GM18867 (cell line): Measurements from ENCODE around the gene PLIN5.

Experiments
- ATAC-seq: cut with Tn5 transposase; IDR thresholded peaks from one replicate; pipeline ENCODE4 v1.9.1; 2021; ENCODE audit warnings: mild to moderate bottlenecking, moderate library complexity; ENCODE audit not compliant: unreplicated experiment

Gene PLIN5

DNA sequence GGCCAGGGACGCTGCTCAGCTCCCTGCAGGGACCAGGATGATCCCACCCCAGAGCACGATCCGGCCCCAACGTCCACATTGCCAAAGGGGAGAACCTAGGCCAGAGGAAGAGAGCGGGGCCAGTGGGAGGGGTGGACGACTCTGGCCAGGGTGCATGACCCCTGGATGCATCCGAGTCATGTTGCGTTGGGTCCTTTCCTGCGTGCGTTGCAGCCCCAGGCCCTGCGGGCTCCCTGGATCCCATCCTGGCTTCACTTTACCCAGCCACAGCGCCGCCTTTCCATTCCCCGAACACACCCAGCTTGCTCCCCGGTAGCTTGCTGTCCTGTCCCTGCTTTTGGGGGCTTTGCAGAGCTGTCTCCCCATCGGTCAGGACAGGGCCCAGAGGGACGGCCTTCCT is 27.2 kb downstream of the PLIN5 start:
- ATAC-seq = no peak

DNA sequence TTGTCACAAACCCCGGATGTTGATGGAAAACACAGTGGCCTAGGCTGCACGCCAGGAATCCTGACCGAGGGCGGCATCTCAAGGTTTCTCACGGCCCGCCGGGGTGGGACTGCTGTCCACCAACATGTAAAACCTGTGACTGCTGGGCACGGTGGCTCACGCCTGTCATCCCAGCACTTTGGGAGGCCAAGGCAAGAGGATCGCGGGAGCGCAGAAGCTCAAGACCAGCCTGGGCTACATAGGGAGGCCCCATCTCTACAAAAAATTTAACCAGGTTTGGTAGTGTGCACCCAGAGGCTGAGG is 27.9 kb downstream of the PLIN5 start:
- no peak for ATAC-seq

DNA sequence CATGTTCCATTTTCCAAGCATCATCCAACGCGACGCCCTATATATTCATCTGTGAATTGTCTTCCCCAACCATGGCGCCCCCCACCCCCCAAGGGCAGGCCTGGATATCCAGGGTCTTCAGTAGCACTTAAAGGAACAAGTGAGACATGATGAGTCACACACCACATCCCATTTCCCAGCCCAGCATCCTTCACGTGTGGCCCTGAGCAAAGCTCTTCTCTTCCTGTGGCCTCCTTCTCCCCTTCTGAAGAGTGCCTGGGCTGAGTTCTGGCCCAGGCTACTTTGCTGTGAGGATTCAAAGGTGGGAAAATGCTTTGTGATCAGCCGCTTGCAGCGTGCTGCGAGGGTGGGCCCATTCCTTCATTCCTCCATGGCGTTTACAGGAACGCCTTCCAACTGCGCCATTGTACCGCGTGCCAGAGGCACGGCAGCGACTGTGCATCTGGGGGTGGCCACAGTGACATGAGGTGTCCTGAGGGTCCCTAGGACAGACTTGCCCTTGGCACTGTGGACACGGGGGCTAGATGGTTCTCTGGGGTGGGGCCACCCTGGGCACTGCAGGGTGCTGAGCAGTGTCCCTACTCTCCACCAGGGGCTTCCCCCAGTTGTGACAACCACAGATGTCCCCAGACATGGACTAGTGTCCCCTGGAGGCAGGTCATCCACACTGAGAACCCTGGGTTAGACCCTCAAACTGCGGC is 28.4 kb downstream of the PLIN5 start:
- no peak for ATAC-seq

DNA sequence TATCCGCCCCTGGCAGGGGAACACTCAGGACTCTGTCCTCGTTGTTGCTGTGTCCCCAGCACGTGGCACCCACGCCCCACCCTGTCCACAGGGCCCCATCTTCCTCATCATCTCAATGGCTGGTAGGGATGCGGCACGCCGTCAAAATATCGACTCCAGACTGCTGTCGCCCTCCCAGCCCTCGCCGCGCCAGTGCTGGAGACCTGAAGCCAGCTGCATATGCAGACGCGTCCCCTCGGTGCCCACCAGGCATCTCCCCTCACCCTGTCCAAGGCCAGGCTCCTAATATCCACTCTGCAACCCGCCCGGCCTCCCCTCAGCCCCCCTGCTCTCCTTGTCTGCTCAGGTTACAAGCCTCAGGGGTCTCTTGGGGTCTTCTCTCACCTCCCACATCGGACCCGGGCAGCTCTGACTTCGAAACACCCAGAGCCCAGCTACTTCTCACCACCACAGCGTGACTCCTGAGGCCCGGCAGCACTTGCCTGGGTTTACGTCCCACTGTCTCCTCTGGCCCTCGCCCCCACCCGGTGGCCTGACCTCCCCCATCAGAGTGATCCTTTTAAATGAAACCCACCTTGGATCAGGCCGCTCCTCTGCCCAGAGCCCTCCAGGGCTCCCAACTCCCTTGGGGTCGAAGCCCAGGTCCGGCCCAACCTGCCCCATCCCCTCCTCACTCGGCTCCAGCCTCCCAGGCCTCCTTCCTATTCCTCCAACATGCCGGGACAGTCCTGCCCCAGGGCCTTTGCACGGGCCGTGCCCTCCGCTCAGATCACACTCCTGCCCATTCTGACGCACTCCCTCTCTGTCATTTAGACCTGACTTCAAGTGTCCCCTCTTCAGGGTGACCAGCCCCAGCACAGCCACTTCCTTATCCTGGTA is 29.2 kb downstream of the PLIN5 start:
- no peak for ATAC-seq

DNA sequence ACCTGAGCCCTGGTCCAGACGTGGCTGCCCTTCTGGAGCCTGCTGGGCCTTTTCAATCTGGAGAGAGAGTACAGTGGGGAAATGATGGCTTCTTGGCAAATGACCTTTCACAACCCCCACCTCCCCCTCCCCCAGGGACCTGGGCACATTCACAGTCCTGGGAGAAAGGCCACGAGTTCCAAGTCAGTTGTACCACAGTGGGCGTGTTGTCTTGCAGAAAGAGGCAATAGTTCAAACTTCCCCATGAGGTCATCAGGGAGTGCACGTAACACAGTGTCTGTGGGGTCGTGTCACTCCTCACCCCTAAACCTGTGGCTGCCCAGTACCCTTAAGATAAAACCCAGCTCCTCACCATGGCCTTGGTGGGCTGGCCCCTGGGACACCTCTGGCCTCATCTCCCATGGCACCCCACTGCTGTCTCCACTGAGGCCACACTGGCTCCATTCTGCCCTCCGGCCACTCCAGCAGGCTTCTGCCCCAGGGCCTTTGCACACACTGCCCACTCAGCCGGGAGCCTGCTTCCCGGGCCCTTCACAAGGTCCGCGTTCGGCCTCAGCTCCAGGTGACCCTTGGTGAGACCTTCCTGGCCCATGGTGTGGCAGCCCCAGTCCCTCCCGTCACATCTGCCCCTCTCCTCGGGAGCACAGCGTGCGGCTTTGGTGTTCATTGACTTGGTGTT is 30.0 kb downstream of the PLIN5 start:
- no peak for ATAC-seq

DNA sequence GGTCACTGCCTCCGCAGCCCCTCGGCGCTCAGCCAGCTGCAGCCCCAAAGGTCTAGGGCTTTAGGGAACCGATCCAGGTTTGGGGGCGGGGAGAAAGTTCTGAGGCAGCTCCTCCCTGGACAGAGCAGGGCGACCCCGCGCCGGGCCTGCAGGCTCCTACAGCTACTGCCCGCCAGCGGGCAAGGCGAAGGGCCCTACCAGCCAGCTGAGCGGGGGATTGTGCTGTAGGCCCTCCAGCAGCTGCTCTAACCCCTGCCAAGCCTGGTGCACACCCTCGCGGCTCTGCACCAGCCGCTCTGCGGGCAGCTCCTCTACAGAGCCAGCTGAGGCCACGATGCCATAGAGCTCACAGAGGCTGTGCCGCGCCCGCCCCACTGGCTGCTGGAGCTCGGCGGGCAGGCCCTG is 30.7 kb downstream of the PLIN5 start:
- no peak for ATAC-seq

DNA sequence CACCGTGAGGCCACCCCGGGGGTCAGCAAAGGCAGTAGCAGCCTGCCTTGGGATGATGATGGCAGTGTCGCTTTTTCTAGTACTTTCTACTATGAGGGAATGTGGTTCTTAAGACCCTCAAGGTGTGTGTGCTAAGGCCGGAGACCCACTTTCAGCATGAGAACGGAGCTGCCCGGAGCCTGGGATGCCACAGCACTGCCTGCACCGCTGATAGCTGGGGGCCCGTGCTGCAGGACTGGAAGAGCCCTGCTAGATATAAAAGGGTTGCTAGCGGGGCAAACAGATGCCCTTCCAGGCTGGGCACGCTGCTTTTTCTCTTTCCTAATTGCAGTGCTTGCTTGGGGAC is 31.2 kb downstream of the PLIN5 start:
- ATAC-seq = no peak

DNA sequence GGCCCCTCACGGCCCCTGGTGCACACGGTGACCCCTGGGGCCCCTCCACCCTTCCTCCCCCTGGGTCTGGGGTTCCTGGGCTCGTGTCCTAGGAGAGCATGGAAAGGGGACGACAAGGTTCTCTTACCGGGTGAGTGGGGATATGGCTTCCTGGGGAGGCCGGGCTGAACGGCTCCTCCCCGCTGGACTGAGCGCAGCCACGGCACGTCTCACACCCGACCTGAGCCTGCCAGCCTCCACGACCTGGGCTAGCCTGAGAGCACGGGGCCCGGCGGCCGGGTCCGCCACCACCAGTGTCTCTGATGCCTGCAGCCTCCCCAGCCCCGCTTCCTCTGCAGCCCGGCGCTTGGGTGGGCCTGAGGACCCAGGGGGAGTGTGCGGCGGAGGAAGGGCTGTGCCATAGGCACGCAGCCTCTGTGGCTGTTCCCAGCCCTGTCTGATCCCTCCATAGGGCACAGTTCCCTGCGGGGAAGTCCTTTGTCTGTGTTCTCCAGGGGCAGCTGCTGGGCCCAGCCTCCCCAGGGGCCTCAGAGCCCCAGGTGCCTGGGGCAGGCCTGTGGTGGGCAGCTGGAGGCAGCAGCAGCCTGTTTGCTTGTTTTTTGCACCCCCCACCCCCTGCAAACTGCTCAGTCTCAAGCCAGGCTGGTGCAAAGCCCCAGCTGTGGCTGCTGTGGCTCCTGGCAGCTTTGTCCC is 31.7 kb downstream of the PLIN5 start:
- no peak for ATAC-seq

DNA sequence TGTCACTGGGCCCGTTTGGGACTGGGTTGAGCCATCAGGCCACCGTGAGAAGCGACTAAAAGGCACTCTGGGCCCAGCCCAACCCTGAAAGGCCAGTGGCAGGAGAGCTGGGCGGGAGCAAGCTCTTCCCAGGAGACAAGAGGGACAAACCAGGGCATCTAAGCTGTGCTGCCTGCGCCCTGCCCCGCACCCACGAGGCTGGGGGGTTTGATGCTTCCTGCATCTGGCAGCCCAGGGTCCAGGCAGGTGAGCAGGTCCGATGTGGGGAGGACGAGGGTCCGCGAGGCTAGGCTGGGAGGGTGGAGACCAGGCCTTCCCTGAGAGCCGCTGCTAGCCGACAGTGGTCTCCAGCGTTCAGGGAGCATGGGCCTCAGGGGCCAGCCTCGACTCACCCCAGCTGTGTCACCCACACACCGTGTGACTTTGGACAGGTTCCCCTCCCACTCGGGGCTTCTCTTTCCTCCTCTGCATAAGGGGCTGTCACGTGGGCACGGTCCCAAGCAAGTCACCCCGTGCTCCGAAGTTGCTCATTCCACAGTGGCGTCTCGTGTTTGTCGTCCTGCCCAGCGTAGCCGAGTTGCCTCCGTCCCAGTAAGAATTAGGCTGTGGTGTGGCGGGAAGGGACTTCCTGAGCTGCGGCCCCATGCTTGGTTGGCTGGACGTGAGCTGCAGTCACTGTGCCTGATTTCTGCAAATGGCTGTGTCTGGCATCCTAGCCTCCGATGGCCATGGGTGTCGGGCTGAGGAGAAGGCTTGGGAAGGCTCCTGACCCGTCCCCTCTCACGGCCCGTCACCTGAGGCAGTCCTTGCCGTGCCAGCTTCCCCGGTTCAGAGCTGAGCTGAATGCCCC is 32.5 kb downstream of the PLIN5 start:
- no peak for ATAC-seq

DNA sequence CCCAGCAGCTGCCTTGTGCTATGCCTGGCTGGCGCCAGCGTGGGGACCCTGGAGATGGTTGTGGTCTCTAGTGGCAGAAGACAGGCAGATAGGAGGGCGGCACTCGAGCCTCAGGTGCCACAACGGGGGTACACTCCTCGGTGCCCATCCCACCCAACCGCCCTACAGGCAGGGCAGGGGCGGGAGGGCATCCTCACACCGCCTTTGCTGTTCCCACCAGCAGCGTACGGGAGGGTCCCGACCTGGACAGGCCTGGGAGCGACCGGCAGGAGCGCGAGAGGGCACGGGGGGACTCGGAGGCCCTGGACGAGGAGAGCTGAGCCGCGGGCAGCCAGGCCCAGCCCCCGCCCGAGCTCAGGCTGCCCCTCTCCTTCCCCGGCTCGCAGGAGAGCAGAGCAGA is 33.3 kb downstream of the PLIN5 start:
- ATAC-seq = no peak

DNA sequence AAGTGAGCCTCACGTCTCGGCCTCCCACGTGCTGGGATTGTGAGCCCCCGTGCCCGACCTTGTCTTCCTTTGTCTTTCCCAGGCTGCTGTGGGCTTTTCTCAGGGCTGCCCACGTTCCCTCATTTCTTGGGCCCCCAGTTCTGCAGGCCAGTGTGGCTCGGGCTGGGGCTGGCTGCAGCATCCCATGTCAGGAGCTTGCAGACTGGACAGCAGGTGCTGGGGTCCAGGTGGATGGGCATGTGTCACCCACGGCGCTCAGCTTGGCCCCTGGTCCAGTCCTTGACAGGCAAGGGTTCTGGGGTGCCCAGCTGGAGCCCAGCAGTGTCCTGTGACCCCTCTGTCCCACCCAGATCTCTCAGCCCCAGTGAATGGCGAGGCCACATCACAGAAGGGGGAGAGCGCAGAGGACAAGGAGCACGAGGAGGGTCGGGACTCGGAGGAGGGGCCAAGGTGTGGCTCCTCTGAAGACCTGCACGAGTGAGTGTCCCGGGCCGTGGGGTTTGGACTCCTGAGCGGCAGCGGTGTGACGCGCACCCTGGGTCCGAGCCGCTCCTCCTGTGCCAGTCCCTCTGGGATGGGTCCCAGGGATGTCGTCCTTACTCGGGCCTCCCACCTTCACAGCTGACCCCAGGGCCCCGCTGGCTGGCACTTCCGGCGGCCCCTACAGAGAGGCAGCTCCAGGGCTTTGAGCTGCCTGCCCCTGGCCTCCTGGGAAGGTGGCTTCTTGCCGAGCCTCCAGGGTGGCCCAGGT is 34.0 kb downstream of the PLIN5 start:
- no peak for ATAC-seq

DNA sequence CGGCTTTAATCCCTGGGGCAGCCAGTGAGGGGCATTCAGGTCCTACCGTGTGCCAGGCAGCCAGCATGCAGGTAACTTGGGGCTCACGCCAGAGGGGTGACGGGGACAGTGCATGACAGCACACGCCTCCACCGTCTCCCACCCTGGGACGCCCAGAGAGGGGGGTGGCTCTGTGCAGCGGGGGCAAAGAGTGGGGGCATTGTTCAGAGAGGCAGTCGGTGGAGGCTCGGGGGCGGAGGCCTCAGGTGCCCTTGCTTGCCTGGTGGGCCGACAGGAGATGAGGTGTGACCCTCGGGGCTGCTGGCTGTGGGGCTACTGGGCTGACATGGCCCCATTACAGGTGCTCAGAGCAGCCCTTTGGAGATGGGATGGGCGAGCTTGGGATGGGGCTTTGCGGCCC is 35.2 kb downstream of the PLIN5 start:
- no peak for ATAC-seq

DNA sequence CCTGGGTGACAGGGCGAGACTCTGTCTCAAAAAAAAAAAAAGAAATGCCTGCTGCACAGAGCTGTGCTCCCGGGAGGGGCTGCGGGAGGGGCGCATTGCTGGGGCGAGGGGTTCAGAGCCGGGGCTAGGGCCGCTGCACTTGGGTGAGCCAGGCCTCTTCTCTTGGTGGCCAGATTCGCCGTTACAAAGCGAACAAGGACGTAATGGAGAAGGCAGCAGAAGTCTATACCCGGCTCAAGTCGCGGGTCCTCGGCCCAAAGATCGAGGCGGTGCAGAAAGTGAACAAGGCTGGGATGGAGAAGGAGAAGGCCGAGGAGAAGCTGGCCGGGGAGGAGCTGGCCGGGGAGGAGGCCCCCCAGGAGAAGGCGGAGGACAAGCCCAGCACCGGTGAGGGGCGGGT is 35.7 kb downstream of the PLIN5 start:
- ATAC-seq = no peak

DNA sequence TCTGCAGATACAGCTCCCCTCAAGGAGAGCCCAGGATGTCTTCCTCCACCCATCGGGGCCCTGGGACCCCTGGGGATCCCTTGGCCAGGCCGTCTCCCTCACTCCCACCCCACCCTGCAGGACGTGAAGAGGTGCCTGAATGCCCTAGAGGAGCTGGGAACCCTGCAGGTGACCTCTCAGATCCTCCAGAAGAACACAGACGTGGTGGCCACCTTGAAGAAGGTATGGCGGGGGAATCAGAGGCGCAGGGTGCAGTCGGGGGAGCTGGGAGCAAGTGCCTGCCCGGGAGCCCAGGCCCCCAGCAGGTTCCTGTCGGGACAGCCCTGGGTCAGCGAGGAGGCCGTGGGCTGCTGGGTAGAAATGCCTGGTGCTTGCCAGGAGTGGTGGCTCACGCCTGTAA is 36.3 kb downstream of the PLIN5 start:
- ATAC-seq = no peak

DNA sequence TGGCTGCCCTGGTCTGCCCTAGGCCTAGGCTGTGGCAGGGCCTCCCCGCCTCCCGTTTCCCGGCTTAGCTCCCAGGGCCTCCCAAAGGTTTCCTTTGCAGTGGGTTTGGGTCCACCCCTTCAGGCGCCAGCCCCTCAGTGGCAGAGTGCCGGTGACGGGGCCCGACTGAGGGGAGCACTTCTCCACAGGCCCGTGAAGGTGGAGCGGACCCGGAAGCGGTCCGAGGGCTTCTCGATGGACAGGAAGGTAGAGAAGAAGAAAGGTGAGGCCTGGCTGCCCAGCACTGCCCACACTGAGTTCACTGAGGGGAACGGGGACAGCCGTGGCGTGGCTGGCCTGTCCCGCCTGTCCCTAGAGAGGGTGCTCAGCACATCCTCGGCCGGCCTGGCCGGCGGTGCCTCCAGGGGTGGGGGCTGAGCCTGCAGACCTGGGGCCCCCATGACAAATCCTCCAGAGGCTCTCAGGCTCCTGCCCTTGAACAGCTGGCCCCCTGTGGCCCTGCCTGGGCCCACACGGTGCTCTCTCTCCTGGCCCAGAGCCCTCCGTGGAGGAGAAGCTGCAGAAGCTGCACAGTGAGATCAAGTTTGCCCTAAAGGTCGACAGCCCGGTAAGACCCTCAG is 37.1 kb downstream of the PLIN5 start:
- no peak for ATAC-seq

DNA sequence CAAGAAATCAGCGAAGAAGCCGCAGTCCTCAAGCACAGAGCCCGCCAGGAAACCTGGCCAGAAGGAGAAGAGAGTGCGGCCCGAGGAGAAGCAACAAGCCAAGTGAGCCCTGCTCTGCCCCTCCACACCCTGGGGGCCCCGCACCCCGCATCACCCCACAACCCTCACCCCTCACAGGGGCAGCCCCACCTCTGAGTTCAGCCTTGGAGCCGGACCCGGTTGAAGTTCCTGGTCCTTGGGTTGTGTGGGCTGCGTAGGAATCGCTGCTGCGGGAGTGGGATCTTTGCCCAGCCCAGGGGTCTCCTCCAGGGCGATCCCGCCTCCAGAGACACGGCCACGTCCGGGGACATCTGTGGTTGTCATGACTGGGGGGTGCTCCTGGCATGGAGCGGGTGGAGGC is 38.7 kb downstream of the PLIN5 start:
- ATAC-seq = no peak

DNA sequence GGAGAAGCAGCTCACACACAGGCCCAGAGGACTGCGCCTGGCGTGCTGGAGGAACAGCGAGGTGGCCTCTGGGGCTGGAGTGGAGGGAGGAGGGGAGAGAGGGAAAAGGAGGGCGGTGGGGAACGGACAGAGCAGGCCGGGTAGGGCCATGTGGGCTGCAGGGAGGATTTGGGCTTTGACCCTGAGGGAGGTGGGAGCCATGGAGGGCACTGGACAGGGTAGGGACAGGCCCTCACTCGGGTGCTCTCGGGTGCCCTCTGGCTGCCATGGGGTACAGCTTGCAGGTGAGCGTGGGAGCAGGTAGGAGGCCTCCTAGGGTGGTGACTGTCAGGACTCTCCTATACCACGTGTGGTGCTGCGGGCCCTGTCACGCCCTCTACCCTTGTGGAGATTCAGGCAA is 39.6 kb downstream of the PLIN5 start:
- ATAC-seq = no peak

DNA sequence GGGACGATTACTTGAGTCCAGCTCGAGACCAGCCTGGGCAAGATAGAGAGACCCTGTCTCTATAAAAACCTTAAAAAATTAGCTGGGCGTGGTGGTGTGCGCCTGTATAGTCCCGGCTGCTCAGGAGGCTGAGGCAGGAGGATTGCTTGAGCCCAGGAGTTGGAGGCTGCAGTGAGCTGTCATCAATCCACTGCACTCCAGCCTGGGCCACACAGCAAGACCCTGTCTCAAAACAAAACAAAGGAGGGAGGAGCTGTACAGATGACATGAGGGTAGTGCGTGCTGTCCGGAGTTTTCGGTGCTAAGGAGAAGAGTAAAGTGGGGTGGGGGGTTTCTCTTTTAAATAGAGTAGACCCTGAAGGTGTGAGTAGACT is 40.3 kb downstream of the PLIN5 start:
- ATAC-seq = no peak

DNA sequence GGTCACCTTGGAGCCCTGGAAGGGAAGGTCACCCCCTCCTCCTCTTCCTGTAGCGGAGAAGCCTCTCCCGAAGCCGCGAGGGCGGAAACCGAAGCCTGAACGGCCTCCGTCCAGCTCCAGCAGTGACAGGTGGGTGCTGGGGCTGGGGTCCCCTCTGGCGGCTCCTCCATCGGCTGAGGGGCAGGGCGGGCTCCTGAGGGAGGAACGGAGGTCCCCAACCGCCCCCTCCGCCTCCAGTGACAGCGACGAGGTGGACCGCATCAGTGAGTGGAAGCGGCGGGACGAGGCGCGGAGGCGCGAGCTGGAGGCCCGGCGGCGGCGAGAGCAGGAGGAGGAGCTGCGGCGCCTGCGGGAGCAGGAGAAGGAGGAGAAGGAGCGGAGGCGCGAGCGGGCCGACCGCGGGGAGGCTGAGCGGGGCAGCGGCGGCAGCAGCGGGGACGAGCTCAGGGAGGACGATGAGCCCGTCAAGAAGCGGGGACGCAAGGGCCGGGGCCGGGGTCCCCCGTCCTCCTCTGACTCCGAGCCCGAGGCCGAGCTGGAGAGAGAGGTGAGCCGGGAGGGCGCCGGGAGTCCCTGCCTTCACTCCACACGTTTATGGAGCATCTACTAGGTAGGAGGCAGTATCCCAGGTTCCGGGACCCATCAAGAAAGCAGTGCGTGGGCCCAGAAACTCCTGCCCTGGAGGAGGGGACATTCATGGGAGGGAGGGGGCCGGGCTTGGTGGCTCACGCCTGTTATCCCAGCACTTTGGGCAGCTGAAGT is 40.9 kb downstream of the PLIN5 start:
- ATAC-seq = no peak
